ENCODE measurements around the gene DSPP.

- TF ChIP-seq, protein P1, sequence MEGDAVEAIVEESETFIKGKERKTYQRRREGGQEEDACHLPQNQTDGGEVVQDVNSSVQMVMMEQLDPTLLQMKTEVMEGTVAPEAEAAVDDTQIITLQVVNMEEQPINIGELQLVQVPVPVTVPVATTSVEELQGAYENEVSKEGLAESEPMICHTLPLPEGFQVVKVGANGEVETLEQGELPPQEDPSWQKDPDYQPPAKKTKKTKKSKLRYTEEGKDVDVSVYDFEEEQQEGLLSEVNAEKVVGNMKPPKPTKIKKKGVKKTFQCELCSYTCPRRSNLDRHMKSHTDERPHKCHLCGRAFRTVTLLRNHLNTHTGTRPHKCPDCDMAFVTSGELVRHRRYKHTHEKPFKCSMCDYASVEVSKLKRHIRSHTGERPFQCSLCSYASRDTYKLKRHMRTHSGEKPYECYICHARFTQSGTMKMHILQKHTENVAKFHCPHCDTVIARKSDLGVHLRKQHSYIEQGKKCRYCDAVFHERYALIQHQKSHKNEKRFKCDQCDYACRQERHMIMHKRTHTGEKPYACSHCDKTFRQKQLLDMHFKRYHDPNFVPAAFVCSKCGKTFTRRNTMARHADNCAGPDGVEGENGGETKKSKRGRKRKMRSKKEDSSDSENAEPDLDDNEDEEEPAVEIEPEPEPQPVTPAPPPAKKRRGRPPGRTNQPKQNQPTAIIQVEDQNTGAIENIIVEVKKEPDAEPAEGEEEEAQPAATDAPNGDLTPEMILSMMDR (conservative IDR thresholded peaks at IDR 0.05; ENCODE audit: low read depth, low read length) = no peak
- TF ChIP-seq, protein P2, sequence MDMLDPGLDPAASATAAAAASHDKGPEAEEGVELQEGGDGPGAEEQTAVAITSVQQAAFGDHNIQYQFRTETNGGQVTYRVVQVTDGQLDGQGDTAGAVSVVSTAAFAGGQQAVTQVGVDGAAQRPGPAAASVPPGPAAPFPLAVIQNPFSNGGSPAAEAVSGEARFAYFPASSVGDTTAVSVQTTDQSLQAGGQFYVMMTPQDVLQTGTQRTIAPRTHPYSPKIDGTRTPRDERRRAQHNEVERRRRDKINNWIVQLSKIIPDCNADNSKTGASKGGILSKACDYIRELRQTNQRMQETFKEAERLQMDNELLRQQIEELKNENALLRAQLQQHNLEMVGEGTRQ (IDR thresholded peaks at IDR 0.05; ENCODE audit: low read depth, low read length) = no peak
- TF ChIP-seq POLR2A (IDR thresholded peaks at IDR 0.05; ENCODE audit: low read depth, low read length) = no peak
- TF ChIP-seq RFX5 (IDR thresholded peaks at IDR 0.05; ENCODE audit: low read depth, low read length) = no peak
- no peak for TF ChIP-seq SMC3 (IDR thresholded peaks at IDR 0.05; ENCODE audit: low read depth, low read length)
- no peak for TF ChIP-seq RAD21 (IDR thresholded peaks at IDR 0.05; ENCODE audit: low read length)
- no peak for TF ChIP-seq BHLHE40 (IDR thresholded peaks at IDR 0.05; ENCODE audit: low read depth, low read length)
- TF ChIP-seq MAFK (IDR thresholded peaks at IDR 0.05; ENCODE audit: low read depth, low read length) = no peak
- TF ChIP-seq NFE2L2 (IDR thresholded peaks at IDR 0.05; ENCODE audit: low read depth, low read length) = no peak
- TF ChIP-seq, protein P3, sequence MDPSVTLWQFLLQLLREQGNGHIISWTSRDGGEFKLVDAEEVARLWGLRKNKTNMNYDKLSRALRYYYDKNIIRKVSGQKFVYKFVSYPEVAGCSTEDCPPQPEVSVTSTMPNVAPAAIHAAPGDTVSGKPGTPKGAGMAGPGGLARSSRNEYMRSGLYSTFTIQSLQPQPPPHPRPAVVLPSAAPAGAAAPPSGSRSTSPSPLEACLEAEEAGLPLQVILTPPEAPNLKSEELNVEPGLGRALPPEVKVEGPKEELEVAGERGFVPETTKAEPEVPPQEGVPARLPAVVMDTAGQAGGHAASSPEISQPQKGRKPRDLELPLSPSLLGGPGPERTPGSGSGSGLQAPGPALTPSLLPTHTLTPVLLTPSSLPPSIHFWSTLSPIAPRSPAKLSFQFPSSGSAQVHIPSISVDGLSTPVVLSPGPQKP (IDR thresholded peaks at IDR 0.05; ENCODE audit: borderline replicate concordance, low read depth, low read length) = no peak
Measured at GRCh38 chr4:87574996-87575395, 33.3 kb upstream of the DSPP start.
